OCI-LY1 (cell line): Measurements from ENCODE around the gene PTPRN2.

Experiments
- H2AFZ ChIP-seq: fragments of 200-600 bp; sonication (generic), shearing (Covaris generic); 2 replicates; pipeline ENCODE4 v1.6.0; 2014; ENCODE audit warnings: antibody characterized with exemption, mild to moderate bottlenecking, low read length
- H3F3A ChIP-seq: fragments of 200-600 bp; sonication (generic), shearing (Covaris generic); 2 replicates; pipeline ENCODE4 v1.6.0; 2014; ENCODE audit warnings: mild to moderate bottlenecking, antibody characterized with exemption, low read length, moderate library complexity; ENCODE audit not compliant: insufficient read depth
- H3K27ac ChIP-seq: fragments of 200-600 bp; sonication (generic); 2 replicates; pipeline ENCODE4 v1.5.1; 2014; ENCODE audit warnings: low read length, mixed run types, mild to moderate bottlenecking, low read depth; ENCODE audit not compliant: poor library complexity, severe bottlenecking
- H3K27me3 ChIP-seq: fragments of 200-600 bp; sonication (generic); 2 replicates; pipeline ENCODE4 v1.6.0; 2014; ENCODE audit warnings: antibody characterized with exemption, mild to moderate bottlenecking, low read length, moderate library complexity; ENCODE audit not compliant: insufficient read depth
- H3K36me3 ChIP-seq: fragments of 200-600 bp; sonication (generic); 2 replicates; pipeline ENCODE4 v1.6.1; 2014; ENCODE audit warnings: mild to moderate bottlenecking, antibody characterized with exemption, low read length, moderate library complexity, mixed read lengths; ENCODE audit not compliant: insufficient read depth
- H3K4me1 ChIP-seq: fragments of 200-600 bp; sonication (generic); 2 replicates; pipeline ENCODE4 v1.5.1; 2014; ENCODE audit warnings: mild to moderate bottlenecking, low read length, moderate library complexity; ENCODE audit not compliant: insufficient read depth, severe bottlenecking
- H3K4me2 ChIP-seq: fragments of 200-600 bp; sonication (generic), shearing (Covaris generic); 2 replicates; pipeline ENCODE4 v1.6.1; 2014; ENCODE audit warnings: low read length
- H3K4me3 ChIP-seq: fragments of 200-600 bp; sonication (generic); 2 replicates; pipeline ENCODE4 v1.5.1; 2014; ENCODE audit warnings: low read length, low read depth, mild to moderate bottlenecking, mixed read lengths; ENCODE audit not compliant: poor library complexity, severe bottlenecking
- H3K79me2 ChIP-seq: fragments of 200-600 bp; shearing (Covaris generic); 2 replicates; pipeline ENCODE4 v1.6.1; 2016; ENCODE audit warnings: mixed run types, low read length, mixed read lengths; ENCODE audit not compliant: insufficient read depth
- H3K9ac ChIP-seq: fragments of 200-600 bp; sonication (generic), shearing (Covaris generic); 2 replicates; pipeline ENCODE4 v1.6.1; 2014; ENCODE audit warnings: mild to moderate bottlenecking, low read length, mixed read lengths
- H3K9me2 ChIP-seq: fragments of 200-600 bp; sonication (generic), shearing (Covaris generic); 2 replicates; pipeline ENCODE4 v1.6.1; 2014; ENCODE audit warnings: low read depth, mild to moderate bottlenecking, low read length, mixed read lengths
- H3K9me3 ChIP-seq: fragments of 200-600 bp; shearing (Covaris generic); 2 replicates; pipeline ENCODE4 v1.6.1; 2014; ENCODE audit warnings: low read length, mixed read lengths
- H4K20me1 ChIP-seq: fragments of 200-600 bp; sonication (generic), shearing (Covaris generic); 2 replicates; pipeline ENCODE4 v1.6.0; 2016; ENCODE audit warnings: mild to moderate bottlenecking, low read length; ENCODE audit not compliant: insufficient read depth
- CTCF ChIP-seq: fragments of 200-600 bp; sonication (generic), shearing (Covaris generic); IDR thresholded peaks from 2 replicates; pipeline ENCODE4 v1.5.1; 2017; ENCODE audit warnings: mild to moderate bottlenecking, antibody characterized with exemption, low read length, moderate library complexity, mixed read lengths
- EZH2 ChIP-seq: fragments of 200-600 bp; sonication (generic), shearing (Covaris generic); IDR thresholded peaks from 2 replicates; pipeline ENCODE4 v1.8.0; 2017; ENCODE audit warnings: borderline replicate concordance, mixed run types, mild to moderate bottlenecking, antibody characterized with exemption, low read length, moderate library complexity, mixed read lengths

PTPRN2 gene

GRCh38 chr7:157861031-157861491 lies 726.6 kb downstream of the PTPRN2 start:
- H3K4me1 ChIP-seq, result no peaks in the 10 kb centered on the region

GRCh38 chr7:157860406-157860805 lies 727.2 kb downstream of the PTPRN2 start:
- Histone ChIP-seq H3K4me1 (no peaks in the 10 kb centered on the region), H3K27ac (no peak overlapping the region), H3K9me3 (no peaks in the 10 kb centered on the region), H3K9me2 (no peaks in the 10 kb centered on the region), H3K4me2 (no peak overlapping the region), H3K27me3 (no peaks in the 10 kb centered on the region), H4K20me1 (no peaks in the 10 kb centered on the region), H3K36me3 (no peaks in the 10 kb centered on the region), H3K9ac (no peak overlapping the region), H2AFZ (no peak overlapping the region), H3K4me3 (no peak overlapping the region), H3K79me2 (no peaks in the 10 kb centered on the region), H3F3A (no peaks in the 10 kb centered on the region)
- TF ChIP-seq EZH2 (no peak), CTCF (no peak)

More at GRCh38 chr7:157861031-157861491, 726.6 kb downstream of the PTPRN2 start:
- no peaks in the 10 kb centered on the region for H3K27me3 ChIP-seq
- no peaks in the 10 kb centered on the region for H3K36me3 ChIP-seq
- H3K27ac ChIP-seq, result no peak overlapping the region
- H2AFZ ChIP-seq, result no peak overlapping the region
- no peak overlapping the region for H3K9ac ChIP-seq
- H3F3A ChIP-seq, result no peaks in the 10 kb centered on the region
- TF ChIP-seq CTCF (no peak), EZH2 (no peak)
- no peak overlapping the region for H3K4me3 ChIP-seq
- H3K4me2 ChIP-seq, result no peak overlapping the region
- no peaks in the 10 kb centered on the region for H3K9me2 ChIP-seq
- H3K79me2 ChIP-seq, result no peaks in the 10 kb centered on the region
- H4K20me1 ChIP-seq, result no peaks in the 10 kb centered on the region
- H3K9me3 ChIP-seq, result no peaks in the 10 kb centered on the region

GRCh38 chr7:157859915-157860314 lies 727.7 kb downstream of the PTPRN2 start:
- Histone ChIP-seq H2AFZ (no peak overlapping the region), H3K27ac (no peak overlapping the region), H3F3A (no peaks in the 10 kb centered on the region), H3K9me3 (no peaks in the 10 kb centered on the region), H3K9ac (no peak overlapping the region), H3K4me2 (no peak overlapping the region), H4K20me1 (no peaks in the 10 kb centered on the region), H3K4me1 (no peaks in the 10 kb centered on the region), H3K36me3 (no peaks in the 10 kb centered on the region), H3K9me2 (no peaks in the 10 kb centered on the region), H3K79me2 (no peaks in the 10 kb centered on the region), H3K27me3 (no peaks in the 10 kb centered on the region), H3K4me3 (no peak overlapping the region)
- no peak for TF ChIP-seq CTCF
- TF ChIP-seq EZH2, result no peak
